PC-3 (cell line): ENCODE results near the gene CCL20.

Source experiments
- CTCF ChIP-seq: fragments of 300-600 bp; sonication (generic); conservative IDR thresholded peaks from 2 replicates; pipeline ENCODE4 v1.5.1; 2017; ENCODE audit warnings: antibody characterized with exemption, low read depth, mild to moderate bottlenecking, low read length
- EZH2phosphoT487 ChIP-seq: fragments of 300-600 bp; sonication (generic); IDR thresholded peaks from 2 replicates; pipeline ENCODE4 v1.6.1; 2018; ENCODE audit warnings: mild to moderate bottlenecking, antibody characterized with exemption, low read length, borderline replicate concordance

- TF ChIP-seq CTCF (no peak), EZH2phosphoT487 (no peak)
Measured at GRCh38 chr2:227781841-227782240, 31.8 kb upstream of the CCL20 start.
